ENCODE results near the gene PLBD2. TPM values are rescaled to one million over a fixed set of nuclear protein-coding genes. Genes with fewer than 3 reads are reported as not detected.

Gene PLBD2
- total RNA-seq, 1 experiment from 2014 or later, result 36.8 TPM

- Histone ChIP-seq H3K9me3 (ENCODE audit: low read depth, low read length, poor library complexity, severe bottlenecking) (no peaks in the 10 kb centered on the region), H3K4me1 (ENCODE audit: insufficient read depth, low read length, poor library complexity, severe bottlenecking) (no peaks in the 10 kb centered on the region), H3K27ac (ENCODE audit: low read depth, low read length, poor library complexity, severe bottlenecking) (no peak overlapping the region), H3K4me3 (ENCODE audit: low read depth, low read length, poor library complexity, severe bottlenecking) (no peak overlapping the region), H3K36me3 (ENCODE audit: insufficient read depth, low read length, poor library complexity, severe bottlenecking) (peaks cover 13% of the 10 kb centered on the region), H3K27me3 (replicated peaks; ENCODE audit: insufficient read depth, low read depth, low read length, poor library complexity) (no peaks in the 10 kb centered on the region)
- intact Hi-C loops (cut with micrococcal nuclease; ENCODE audit: unreplicated experiment), result loop anchor here (10.0 kb wide), 1 partner anchor 70 kb away; no protein-coding TSS in a partner anchor
- ChIA-PET POLR2A (ENCODE audit: low non-redundant PET) (no interaction called here), CTCF (no interaction called here)
- TF ChIP-seq EZH2 (IDR thresholded peaks at IDR 0.05; ENCODE audit: borderline replicate concordance, low read depth, low read length, poor library complexity, severe bottlenecking), result no peak
- TF ChIP-seq, protein P1, sequence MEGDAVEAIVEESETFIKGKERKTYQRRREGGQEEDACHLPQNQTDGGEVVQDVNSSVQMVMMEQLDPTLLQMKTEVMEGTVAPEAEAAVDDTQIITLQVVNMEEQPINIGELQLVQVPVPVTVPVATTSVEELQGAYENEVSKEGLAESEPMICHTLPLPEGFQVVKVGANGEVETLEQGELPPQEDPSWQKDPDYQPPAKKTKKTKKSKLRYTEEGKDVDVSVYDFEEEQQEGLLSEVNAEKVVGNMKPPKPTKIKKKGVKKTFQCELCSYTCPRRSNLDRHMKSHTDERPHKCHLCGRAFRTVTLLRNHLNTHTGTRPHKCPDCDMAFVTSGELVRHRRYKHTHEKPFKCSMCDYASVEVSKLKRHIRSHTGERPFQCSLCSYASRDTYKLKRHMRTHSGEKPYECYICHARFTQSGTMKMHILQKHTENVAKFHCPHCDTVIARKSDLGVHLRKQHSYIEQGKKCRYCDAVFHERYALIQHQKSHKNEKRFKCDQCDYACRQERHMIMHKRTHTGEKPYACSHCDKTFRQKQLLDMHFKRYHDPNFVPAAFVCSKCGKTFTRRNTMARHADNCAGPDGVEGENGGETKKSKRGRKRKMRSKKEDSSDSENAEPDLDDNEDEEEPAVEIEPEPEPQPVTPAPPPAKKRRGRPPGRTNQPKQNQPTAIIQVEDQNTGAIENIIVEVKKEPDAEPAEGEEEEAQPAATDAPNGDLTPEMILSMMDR (conservative IDR thresholded peaks at IDR 0.05; ENCODE audit: low read depth, low read length), result no peak
- no TSS peak for BruUV-seq (replicated peaks)
- no peak for DNase-seq (ENCODE audit: low spot score)
Observed at GRCh38 chr12:113384778-113385177, 26.4 kb downstream of the PLBD2 start.

- Histone ChIP-seq H3K4me3 (ENCODE audit: low read depth, low read length, poor library complexity, severe bottlenecking) (no peak overlapping the region), H3K27ac (ENCODE audit: low read depth, low read length, poor library complexity, severe bottlenecking) (no peak overlapping the region), H3K9me3 (ENCODE audit: low read depth, low read length, poor library complexity, severe bottlenecking) (no peaks in the 10 kb centered on the region), H3K4me1 (ENCODE audit: insufficient read depth, low read length, poor library complexity, severe bottlenecking) (no peaks in the 10 kb centered on the region), H3K36me3 (ENCODE audit: insufficient read depth, low read length, poor library complexity, severe bottlenecking) (peaks cover 13% of the 10 kb centered on the region), H3K27me3 (replicated peaks; ENCODE audit: insufficient read depth, low read depth, low read length, poor library complexity) (no peaks in the 10 kb centered on the region)
- ChIA-PET POLR2A (ENCODE audit: low non-redundant PET) (no interaction called here), CTCF (no interaction called here)
- TF ChIP-seq, protein P1 (conservative IDR thresholded peaks at IDR 0.05; ENCODE audit: low read depth, low read length), result no peak
- no peak for TF ChIP-seq EZH2 (IDR thresholded peaks at IDR 0.05; ENCODE audit: borderline replicate concordance, low read depth, low read length, poor library complexity, severe bottlenecking)
- no peak for DNase-seq (ENCODE audit: low spot score)
- no TSS peak for BruUV-seq (replicated peaks)
- intact Hi-C loops (cut with micrococcal nuclease; ENCODE audit: unreplicated experiment), result loop anchor here (10.0 kb wide), 1 partner anchor 71 kb away; no protein-coding TSS in a partner anchor
Observed at GRCh38 chr12:113385282-113385882, 27.0 kb downstream of the PLBD2 start.

GRCh38 chr12:113386866-113387566 is 28.6 kb downstream of the PLBD2 start:
- no peaks in the 10 kb centered on the region for H3K9me3 ChIP-seq (ENCODE audit: low read depth, low read length, poor library complexity, severe bottlenecking)
- no peak for DNase-seq (ENCODE audit: low spot score)
- no TSS peak for BruUV-seq (replicated peaks)
- intact Hi-C loops (cut with micrococcal nuclease; ENCODE audit: unreplicated experiment), result loop anchor here (10.0 kb wide), 1 partner anchor 72 kb away; no protein-coding TSS in a partner anchor
- peaks cover 9% of the 10 kb centered on the region for H3K36me3 ChIP-seq (ENCODE audit: insufficient read depth, low read length, poor library complexity, severe bottlenecking)
- H3K27me3 ChIP-seq (replicated peaks; ENCODE audit: insufficient read depth, low read depth, low read length, poor library complexity), result no peaks in the 10 kb centered on the region
- ChIA-PET POLR2A (ENCODE audit: low non-redundant PET) (no interaction called here), CTCF (no interaction called here)
- TF ChIP-seq EZH2 (IDR thresholded peaks at IDR 0.05; ENCODE audit: borderline replicate concordance, low read depth, low read length, poor library complexity, severe bottlenecking), result no peak
- TF ChIP-seq, protein P1 (conservative IDR thresholded peaks at IDR 0.05; ENCODE audit: low read depth, low read length), result no peak
- H3K27ac ChIP-seq (ENCODE audit: low read depth, low read length, poor library complexity, severe bottlenecking), result no peak overlapping the region
- H3K4me3 ChIP-seq (ENCODE audit: low read depth, low read length, poor library complexity, severe bottlenecking), result no peak overlapping the region
- no peaks in the 10 kb centered on the region for H3K4me1 ChIP-seq (ENCODE audit: insufficient read depth, low read length, poor library complexity, severe bottlenecking)

Data from A673 (cell line).